HFF-Myc (cell line): ENCODE measurements around the gene CNOT1.

Source experiments
- DNase-seq: peaks from one replicate; pipeline ENCODE4 v3.0.0-alpha.2; 2011; ENCODE audit warnings: low read depth; ENCODE audit errors: extremely low read depth
- H3K4me3 ChIP-seq: replicated peaks from 2 replicates; pipeline ENCODE4 v1.5.1; 2011; ENCODE audit warnings: low read depth, mild to moderate bottlenecking, control low read depth, low read length
- TF ChIP-seq, protein P1 (sequence below): IDR thresholded peaks from 2 replicates; pipeline ENCODE4 v1.5.1; 2012; ENCODE audit warnings: mild to moderate bottlenecking, low read depth, low read length, control low read depth; ENCODE audit errors: missing control alignments

CNOT1 gene

DNA sequence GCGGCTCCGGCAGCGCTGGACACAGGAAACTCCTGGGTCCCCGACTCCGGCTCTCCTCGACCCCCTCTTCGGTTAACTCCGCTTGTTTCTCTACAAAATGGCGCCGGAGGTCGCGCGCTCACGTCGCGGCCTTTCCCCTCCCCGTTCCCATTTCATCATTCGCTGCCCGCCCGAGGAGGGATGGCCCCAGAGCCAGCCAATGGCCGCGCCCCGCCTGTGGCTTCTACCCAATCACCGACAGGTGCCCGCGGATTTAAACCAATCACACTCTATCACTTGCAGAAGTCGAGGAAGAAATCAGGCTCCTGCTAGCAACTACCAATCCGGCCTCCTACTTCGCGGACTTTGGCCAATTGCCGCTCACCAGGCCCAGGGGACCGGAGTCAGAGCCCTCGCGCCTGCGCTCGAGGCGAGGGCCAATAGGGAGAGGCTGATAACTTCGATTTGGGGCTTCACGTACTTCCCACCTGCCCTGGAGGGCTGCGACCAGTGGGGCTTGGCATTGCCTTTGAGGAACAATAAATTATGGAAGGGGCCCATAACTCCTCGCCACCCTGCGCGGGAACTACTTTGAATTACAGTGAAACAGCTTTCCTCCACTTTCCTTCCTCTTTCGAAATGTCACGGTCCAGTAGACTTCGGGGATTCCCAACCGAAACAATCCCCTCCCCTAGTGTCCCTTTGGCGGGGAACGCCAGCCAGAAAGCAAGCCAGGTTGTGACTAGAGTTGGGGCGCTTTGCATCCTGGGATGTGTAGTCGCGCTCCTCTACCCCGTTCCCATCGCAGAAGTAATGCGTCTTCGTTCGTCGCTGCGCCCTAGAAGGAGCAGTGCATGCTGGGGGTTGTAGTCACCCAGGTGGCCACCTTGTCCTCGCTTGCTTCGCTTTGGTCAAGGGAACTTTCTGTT lies at the start of gene CNOT1:
CNOT1 (minus strand) TSS at position 94 of the 908 bp plus-strand sequence. CDS start 30,489 bp downstream, outside the sequence.
- peak; percentile 99 for DNase-seq
- peak within 1 kb of the TSS; percentile 80 for H3K4me3 ChIP-seq
- TF ChIP-seq, protein P1, sequence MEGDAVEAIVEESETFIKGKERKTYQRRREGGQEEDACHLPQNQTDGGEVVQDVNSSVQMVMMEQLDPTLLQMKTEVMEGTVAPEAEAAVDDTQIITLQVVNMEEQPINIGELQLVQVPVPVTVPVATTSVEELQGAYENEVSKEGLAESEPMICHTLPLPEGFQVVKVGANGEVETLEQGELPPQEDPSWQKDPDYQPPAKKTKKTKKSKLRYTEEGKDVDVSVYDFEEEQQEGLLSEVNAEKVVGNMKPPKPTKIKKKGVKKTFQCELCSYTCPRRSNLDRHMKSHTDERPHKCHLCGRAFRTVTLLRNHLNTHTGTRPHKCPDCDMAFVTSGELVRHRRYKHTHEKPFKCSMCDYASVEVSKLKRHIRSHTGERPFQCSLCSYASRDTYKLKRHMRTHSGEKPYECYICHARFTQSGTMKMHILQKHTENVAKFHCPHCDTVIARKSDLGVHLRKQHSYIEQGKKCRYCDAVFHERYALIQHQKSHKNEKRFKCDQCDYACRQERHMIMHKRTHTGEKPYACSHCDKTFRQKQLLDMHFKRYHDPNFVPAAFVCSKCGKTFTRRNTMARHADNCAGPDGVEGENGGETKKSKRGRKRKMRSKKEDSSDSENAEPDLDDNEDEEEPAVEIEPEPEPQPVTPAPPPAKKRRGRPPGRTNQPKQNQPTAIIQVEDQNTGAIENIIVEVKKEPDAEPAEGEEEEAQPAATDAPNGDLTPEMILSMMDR: no peak

DNA sequence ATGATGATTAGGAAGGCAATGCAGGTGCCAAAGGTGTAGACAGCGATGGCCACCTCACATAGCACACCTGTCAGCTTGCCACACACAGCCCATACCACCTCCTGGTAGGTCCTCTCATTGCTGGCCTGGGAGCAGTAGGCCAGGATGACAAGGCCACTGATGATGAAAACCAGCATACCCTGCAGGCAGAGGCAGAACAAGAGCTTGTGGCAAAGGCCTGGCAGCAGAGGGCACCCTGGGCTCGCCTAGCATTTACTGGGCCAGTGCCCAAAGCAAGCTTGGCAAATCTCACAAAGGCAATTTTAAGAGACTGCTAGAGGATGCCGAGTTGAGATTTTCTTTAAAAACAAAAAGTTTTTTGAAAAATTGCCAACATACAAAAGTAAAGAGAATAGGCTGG lies 49.1 kb upstream of the CNOT1 start:
- TF ChIP-seq, protein P1: no peak
- H3K4me3 ChIP-seq: no peak overlapping the region
- DNase-seq: no peak

DNA sequence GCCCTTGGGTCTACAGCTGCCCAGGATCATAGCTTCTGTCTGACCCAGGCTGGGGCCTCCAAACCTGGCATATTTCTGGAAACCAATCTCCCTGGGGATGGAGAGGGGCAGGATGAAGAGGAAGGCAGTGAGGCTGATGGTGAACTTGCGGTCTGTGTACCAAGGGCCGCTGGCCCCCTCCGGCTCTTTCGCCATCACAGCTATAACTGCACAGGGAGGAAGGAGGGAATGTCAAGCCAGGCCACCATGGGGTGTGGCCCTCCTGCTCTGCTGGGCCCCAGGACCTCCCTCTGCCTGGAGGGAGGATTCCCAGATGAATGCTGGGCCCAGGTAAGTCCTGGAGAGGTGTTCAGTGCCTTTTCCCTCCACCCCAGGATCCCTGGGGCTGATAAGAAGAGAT lies 48.6 kb upstream of the CNOT1 start:
- no peak for DNase-seq
- H3K4me3 ChIP-seq: no peak overlapping the region
- TF ChIP-seq, protein P1: no peak

DNA sequence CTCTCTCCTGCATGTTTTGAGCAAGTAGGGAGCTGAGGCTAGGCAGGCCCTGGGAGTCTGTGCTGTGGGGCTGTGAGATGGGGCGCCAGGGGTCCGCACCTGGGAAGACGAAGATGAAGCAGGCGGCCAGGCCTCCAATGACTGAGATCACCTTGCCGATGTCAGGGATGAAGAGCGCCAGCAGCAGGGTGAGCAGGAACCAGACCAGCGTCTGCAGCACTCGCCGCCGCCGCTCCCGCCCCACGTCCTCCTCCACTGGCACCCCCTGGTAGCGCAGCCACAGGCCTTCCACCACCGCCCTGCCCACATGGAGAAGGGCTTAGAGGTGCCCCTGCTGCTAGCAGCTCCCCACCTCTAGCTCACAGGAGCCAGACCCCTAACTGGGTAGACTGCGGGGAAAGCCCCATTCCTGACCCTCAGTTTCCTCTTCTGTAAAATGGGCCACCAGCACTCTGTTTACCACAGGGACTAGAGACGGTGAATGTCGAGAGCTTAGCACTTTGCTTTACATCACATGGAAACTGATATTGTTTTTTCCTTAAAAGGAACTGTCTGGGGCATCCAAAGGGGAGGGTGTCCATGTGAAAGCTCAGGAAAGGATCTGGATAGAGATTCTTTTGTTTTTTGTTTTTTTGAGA lies 41.4 kb upstream of the CNOT1 start:
- DNase-seq: no peak
- TF ChIP-seq, protein P1: no peak
- H3K4me3 ChIP-seq: no peak overlapping the region

DNA sequence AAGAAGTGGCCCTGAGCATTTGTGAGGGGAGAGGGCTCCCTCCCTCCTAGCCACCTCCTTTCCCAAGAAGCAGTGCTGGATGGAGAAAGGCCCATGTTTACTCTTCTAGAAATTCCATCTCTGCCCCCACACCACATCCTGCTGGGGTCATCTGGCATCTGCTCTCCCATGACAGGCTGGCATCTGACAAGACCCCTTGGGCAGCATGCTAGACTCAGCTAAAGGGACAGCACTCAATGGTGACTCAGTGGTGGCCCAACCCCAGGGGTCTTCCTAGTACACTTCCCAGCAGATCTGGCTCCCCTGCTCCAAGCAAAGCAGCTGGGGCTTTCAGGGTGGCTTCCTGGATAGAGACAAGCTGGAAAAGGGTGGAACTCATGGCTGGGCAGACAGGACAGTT lies 40.6 kb upstream of the CNOT1 start:
- no peak for DNase-seq
- no peak overlapping the region for H3K4me3 ChIP-seq
- TF ChIP-seq, protein P1: no peak

DNA sequence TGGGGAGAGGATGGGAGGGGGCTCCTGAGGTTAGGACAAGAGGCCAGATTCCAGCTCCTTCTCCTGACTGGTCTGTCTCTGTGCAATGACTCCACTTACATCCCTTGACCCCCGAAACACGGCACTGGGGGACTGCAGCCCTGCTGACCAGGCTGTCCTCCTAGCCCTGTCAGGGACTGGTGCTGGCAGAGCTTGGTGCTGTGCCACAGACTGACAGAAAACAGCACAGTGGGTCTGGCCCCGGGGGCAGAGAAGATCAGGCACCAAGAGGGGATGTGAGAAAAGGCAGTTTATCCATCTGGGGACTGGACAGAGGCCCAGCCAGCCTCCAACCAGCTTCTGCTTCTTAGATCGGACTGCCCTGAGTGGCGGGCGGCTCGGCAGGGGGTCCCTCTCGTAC lies 35.6 kb upstream of the CNOT1 start:
- TF ChIP-seq, protein P1: no peak
- no peak overlapping the region for H3K4me3 ChIP-seq
- no peak for DNase-seq
